A549 (cell line): ENCODE results near the gene CACNG5. TPM values are rescaled to one million over a fixed set of nuclear protein-coding genes. Genes with fewer than 3 reads are reported as not detected.

ENCODE experiments used
- ATAC-seq, 2 experiments: fragments of 200-7000 bp in 1 of 2; fragments of >200 bp in 1 of 2; cut with Nextera tagmentation in 1 of 2; cut with Tn5 transposase in 1 of 2; 3 replicates each; pipeline versions ENCODE4 v1.8.0 to v1.9.1; 2018 to 2020; ENCODE audit warnings: mild to moderate bottlenecking in 1 of 2, moderate library complexity in 1 of 2
- CTCF ChIA-PET: fragments of 300-600 bp; sonication (Branson Sonifier 250); formaldehyde crosslinking; extraction: SDS; loops from one replicate; lab custom pipeline; 2021; ENCODE audit warnings: antibody characterized with exemption, inconsistent platforms; lab: Yijun Ruan, JAX
- POLR2A ChIA-PET: fragments of 350-600 bp; formaldehyde crosslinking; extraction: SDS; loops from one replicate; lab custom pipeline; 2021; ENCODE audit warnings: antibody characterized with exemption, inconsistent platforms; lab: Yijun Ruan, JAX
- DNase-seq, 2 experiments: peaks; one replicate each; pipeline versions ENCODE4 v3.0.0 to v3.0.0-alpha.2; 2011 to 2016; ENCODE audit warnings: low read depth in 1 of 2, low spot score in 1 of 2
- FAIRE-seq: peaks from 2 replicates; lab custom pipeline; 2011; peaks lifted over from hg19 to GRCh38; lab: Jason Lieb, UNC
- H3K27ac ChIP-seq, 2 experiments: fragments of >200 bp; sonication (Bioruptor Twin); formaldehyde crosslinking; 3 replicates each; pipeline ENCODE4 v1.5.1; 2016 to 2017
- H3K4me1 ChIP-seq: fragments of >200 bp; sonication (Bioruptor Twin); formaldehyde crosslinking; 3 replicates; pipeline ENCODE4 v1.6.1; 2016
- H3K4me2 ChIP-seq: fragments of >200 bp; sonication (Bioruptor Twin); formaldehyde crosslinking; 3 replicates; pipeline ENCODE4 v1.6.1; 2016
- H3K4me3 ChIP-seq: fragments of >200 bp; sonication (Bioruptor Twin); formaldehyde crosslinking; 3 replicates; pipeline ENCODE4 v1.5.1; 2016
- H3K9me3 ChIP-seq: fragments of >200 bp; sonication (Bioruptor Twin); formaldehyde crosslinking; 3 replicates; pipeline ENCODE4 v1.6.1; 2016
- CEBPB ChIP-seq, 2 experiments: fragments of >200 bp in 1 of 2; sonication (Bioruptor Twin) in 1 of 2; formaldehyde crosslinking in 1 of 2; IDR thresholded peaks; 2 replicates each; pipeline ENCODE4 v1.6.1; 2012 to 2016
- CHD2 ChIP-seq: fragments of 150-350 bp; IDR thresholded peaks from 2 replicates; pipeline ENCODE4 v1.6.1; 2014; ENCODE audit warnings: low read length; ENCODE audit not compliant: partially characterized antibody
- CHD4 ChIP-seq: fragments of 200-600 bp; sonication (generic); IDR thresholded peaks from 2 replicates; pipeline ENCODE4 v1.6.1; 2016; ENCODE audit warnings: antibody characterized with exemption, mild to moderate bottlenecking, borderline replicate concordance
- EHF ChIP-seq: fragments of 250-450 bp; sonication (Bioruptor Pico); IDR thresholded peaks from 2 replicates; pipeline ENCODE4 v1.5.0; 2020; ENCODE audit warnings: mild to moderate bottlenecking
- HDAC2 ChIP-seq: fragments of 200-600 bp; sonication (generic); IDR thresholded peaks from 2 replicates; pipeline ENCODE4 v1.6.1; 2016
- HEYL ChIP-seq: fragments of 250-450 bp; sonication (Bioruptor Pico); IDR thresholded peaks from 2 replicates; pipeline ENCODE4 v1.8.0; 2021; ENCODE audit warnings: mild to moderate bottlenecking, moderate library complexity
- HOXB13 ChIP-seq: fragments of 250-450 bp; sonication (Bioruptor Pico); IDR thresholded peaks from 2 replicates; pipeline ENCODE4 v1.5.0; 2020; ENCODE audit warnings: low read depth, mild to moderate bottlenecking, moderate library complexity
- JUN ChIP-seq, 2 experiments: fragments of >200 bp; sonication (Bioruptor Twin); formaldehyde crosslinking; IDR thresholded peaks; 2 replicates in 1 of 2; 3 replicates in 1 of 2; pipeline ENCODE4 v1.6.1; 2016 to 2017
- JUNB ChIP-seq: fragments of >200 bp; sonication (Bioruptor Twin); formaldehyde crosslinking; IDR thresholded peaks from 2 replicates; pipeline ENCODE4 v1.6.1; 2016
- KDM5A ChIP-seq: fragments of 200-600 bp; sonication (generic); IDR thresholded peaks from 2 replicates; pipeline ENCODE4 v1.6.1; 2016; ENCODE audit warnings: antibody characterized with exemption, mild to moderate bottlenecking
- MAFK ChIP-seq: fragments of 450-650 bp; IDR thresholded peaks from 2 replicates; pipeline ENCODE4 v1.6.1; 2014; ENCODE audit not compliant: partially characterized antibody
- MAZ ChIP-seq: fragments of 150-350 bp; IDR thresholded peaks from 2 replicates; pipeline ENCODE4 v1.6.1; 2014; ENCODE audit warnings: antibody characterized with exemption, low read depth, low read length, borderline replicate concordance
- MYC ChIP-seq: IDR thresholded peaks from 2 replicates; pipeline ENCODE4 v1.6.1; 2012; ENCODE audit warnings: mild to moderate bottlenecking, inconsistent platforms, low read length, improper control_type of control experiment, borderline replicate concordance
- NR3C1 ChIP-seq: fragments of >200 bp; sonication (Bioruptor Twin); formaldehyde crosslinking; IDR thresholded peaks from 3 replicates; pipeline ENCODE4 v1.6.1; 2017
- PHF8 ChIP-seq: fragments of 200-600 bp; sonication (generic); IDR thresholded peaks from 2 replicates; pipeline ENCODE4 v1.6.1; 2016; ENCODE audit warnings: low read depth, mild to moderate bottlenecking, antibody characterized with exemption, moderate library complexity, borderline replicate concordance
- POLR2A ChIP-seq: IDR thresholded peaks from 2 replicates; pipeline ENCODE4 v1.6.1; 2012; ENCODE audit warnings: mild to moderate bottlenecking, low read length
- RAD21 ChIP-seq, 2 experiments: fragments of >200 bp in 1 of 2; sonication (Bioruptor Twin) in 1 of 2; formaldehyde crosslinking in 1 of 2; IDR thresholded peaks in 1 of 2; conservative IDR thresholded peaks in 1 of 2; 2 replicates in 1 of 2; 3 replicates in 1 of 2; pipeline ENCODE4 v1.6.1; 2012 to 2018; ENCODE audit warnings: inconsistent platforms in 1 of 2
- RARB ChIP-seq: fragments of 250-450 bp; sonication (Bioruptor Pico); IDR thresholded peaks from 2 replicates; pipeline ENCODE4 v1.8.0; 2021; ENCODE audit warnings: mild to moderate bottlenecking, moderate library complexity
- RCOR1 ChIP-seq: fragments of 150-350 bp; IDR thresholded peaks from 2 replicates; pipeline ENCODE4 v1.6.1; 2014; ENCODE audit warnings: antibody characterized with exemption, low read length, low read depth
- RFX5 ChIP-seq: fragments of 450-650 bp; IDR thresholded peaks from 2 replicates; pipeline ENCODE4 v1.7.1; 2014; ENCODE audit warnings: antibody characterized with exemption, mild to moderate bottlenecking, moderate library complexity
- SMC3 ChIP-seq: fragments of >200 bp; sonication (Bioruptor Twin); formaldehyde crosslinking; IDR thresholded peaks from 3 replicates; pipeline ENCODE4 v1.6.1; 2018; ENCODE audit warnings: inconsistent platforms
- SREBF2 ChIP-seq: fragments of 450-650 bp; IDR thresholded peaks from 2 replicates; pipeline ENCODE4 v1.6.1; 2014; ENCODE audit warnings: mild to moderate bottlenecking, moderate library complexity
- TP53 ChIP-seq: fragments of 250-450 bp; sonication (Bioruptor Pico); IDR thresholded peaks from 2 replicates; pipeline ENCODE4 v1.5.0; 2021; ENCODE audit warnings: mild to moderate bottlenecking, moderate library complexity
- ZC3H11A ChIP-seq: fragments of 450-650 bp; IDR thresholded peaks from 2 replicates; pipeline ENCODE4 v1.6.1; 2014; ENCODE audit warnings: antibody characterized with exemption, mild to moderate bottlenecking
- ZFP36 ChIP-seq: fragments of 450-650 bp; IDR thresholded peaks from 2 replicates; pipeline ENCODE4 v1.6.1; 2014; ENCODE audit warnings: borderline replicate concordance; ENCODE audit not compliant: partially characterized antibody
- ZNF302 ChIP-seq: fragments of 250-450 bp; sonication (Bioruptor Pico); IDR thresholded peaks from 2 replicates; pipeline ENCODE4 v1.9.0; 2021; ENCODE audit warnings: inconsistent platforms, mild to moderate bottlenecking, moderate library complexity
- ZSCAN20 ChIP-seq: fragments of 250-450 bp; sonication (Bioruptor Pico); IDR thresholded peaks from 2 replicates; pipeline ENCODE4 v1.8.0; 2022; ENCODE audit warnings: mild to moderate bottlenecking, moderate library complexity
- WGBS: methylation state at CpG from one replicate; pipeline ENCODE4 v1.1.6; 2017; ENCODE audit errors: missing lambda C conversion rate; 5-methylcytosine and 5-hydroxymethylcytosine counted together
- polyA plus RNA-seq, 4 experiments: library from polyadenylated mRNA; depleted of rRNA in 3 of 4; stranded (reverse); fragments of >200 nt; fragmentation: RNase III in 1 of 4; extraction: RNeasy Plus Mini Kit Qiagen cat#74134 plus additional on column Dnase treatment in 1 of 4; gene quantifications; 2 replicates in 3 of 4; 3 replicates in 1 of 4; pipeline ENCODE4 v1.2.3, GENCODE V29; 2011 to 2017
- TF ChIP-seq, protein P1 (sequence below): IDR thresholded peaks from 2 replicates; pipeline ENCODE4 v1.6.1; 2012
- TF ChIP-seq, protein P2 (sequence below): fragments of 450-650 bp; IDR thresholded peaks from 2 replicates; pipeline ENCODE4 v1.6.1; 2014; ENCODE audit warnings: antibody characterized with exemption
- TF ChIP-seq, protein P3 (sequence below): fragments of >200 bp; sonication (Bioruptor Twin); formaldehyde crosslinking; IDR thresholded peaks from 3 replicates; pipeline ENCODE4 v1.5.1; 2016
- TF ChIP-seq, protein P4 (sequence below): IDR thresholded peaks from 2 replicates; pipeline ENCODE4 v1.6.1; 2012; ENCODE audit warnings: low read depth, borderline replicate concordance

The CACNG5 gene
- polyA plus RNA-seq, 2 of the 4 experiments (the other 2 are of a cell fraction) = 0.09 TPM; not detected in 1

DNA sequence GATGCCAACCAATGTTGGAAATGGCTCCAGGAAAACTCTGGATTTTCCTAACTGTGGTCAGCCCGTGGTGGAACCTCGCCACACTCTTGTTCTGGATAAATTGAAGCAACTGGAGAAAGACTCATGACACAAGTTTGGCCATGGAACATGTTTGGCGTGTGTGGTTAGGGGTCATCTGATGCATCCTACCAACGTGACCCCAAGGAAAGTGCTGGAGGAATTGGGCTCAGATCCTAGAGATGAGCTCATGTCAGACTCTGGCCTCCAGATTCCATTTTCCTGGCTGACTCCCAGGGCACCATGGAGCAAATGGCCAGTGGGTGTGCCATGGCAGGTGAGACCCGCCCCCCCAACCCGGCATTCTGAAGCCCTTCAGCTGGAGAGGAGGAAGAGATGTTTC, 58.5 kb downstream of the CACNG5 start:
- no peaks in the 10 kb centered on the region for H3K4me1 ChIP-seq
- 30% methylated on average over 6 of the region's 6 CpGs for WGBS
- no peak overlapping the region for H3K4me3 ChIP-seq
- FAIRE-seq = no peak
- CTCF ChIA-PET = interaction anchor here (0.8 kb wide), 1 partner anchor 13 kb away, joined by 3 read pairs; no protein-coding TSS in a partner anchor
- DNase-seq = no peak
- H3K4me2 ChIP-seq = no peak overlapping the region
- ATAC-seq = no peak
- TF ChIP-seq MAFK = no peak
- no peak for TF ChIP-seq HEYL (CRISPR knock-in tag)
- no peak for TF ChIP-seq JUNB
- no peak for TF ChIP-seq CEBPB (IDR thresholded peaks at IDR 0.05)
- POLR2A ChIA-PET = no interaction called here
- no peak overlapping the region for H3K27ac ChIP-seq
- H3K9me3 ChIP-seq = no peaks in the 10 kb centered on the region

DNA sequence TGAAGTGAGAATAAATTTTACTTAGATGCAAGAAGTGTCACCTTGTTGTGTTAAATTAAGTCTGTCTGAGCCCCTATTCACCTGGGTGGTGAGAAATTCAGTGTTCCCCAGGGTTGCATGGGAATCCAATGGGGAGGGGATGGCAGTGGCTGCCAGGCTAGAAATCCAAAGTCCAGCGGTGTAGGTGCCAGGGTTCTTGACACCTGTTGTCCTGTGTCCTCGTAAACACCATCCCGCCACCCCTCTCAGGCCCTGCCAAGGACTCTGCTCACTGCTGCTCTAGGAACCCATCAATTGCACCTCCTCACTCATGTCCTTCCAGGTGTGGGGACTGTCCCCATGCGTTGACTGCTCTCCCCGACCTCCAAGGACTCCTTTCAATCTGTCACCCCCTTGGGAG, 58.9 kb downstream of the CACNG5 start:
- no peak overlapping the region for H3K27ac ChIP-seq
- ChIA-PET CTCF (no interaction called here), POLR2A (no interaction called here)
- no peak for DNase-seq
- FAIRE-seq = no peak
- H3K4me1 ChIP-seq = no peaks in the 10 kb centered on the region
- ATAC-seq = no peak
- 62% methylated on average over 5 of the region's 5 CpGs for WGBS
- TF ChIP-seq ZNF302 (CRISPR knock-in tag) = no peak
- TF ChIP-seq CHD2 = no peak
- TF ChIP-seq RFX5 = no peak
- TF ChIP-seq, protein P1, sequence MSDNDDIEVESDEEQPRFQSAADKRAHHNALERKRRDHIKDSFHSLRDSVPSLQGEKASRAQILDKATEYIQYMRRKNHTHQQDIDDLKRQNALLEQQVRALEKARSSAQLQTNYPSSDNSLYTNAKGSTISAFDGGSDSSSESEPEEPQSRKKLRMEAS = no peak
- TF ChIP-seq, protein P2, sequence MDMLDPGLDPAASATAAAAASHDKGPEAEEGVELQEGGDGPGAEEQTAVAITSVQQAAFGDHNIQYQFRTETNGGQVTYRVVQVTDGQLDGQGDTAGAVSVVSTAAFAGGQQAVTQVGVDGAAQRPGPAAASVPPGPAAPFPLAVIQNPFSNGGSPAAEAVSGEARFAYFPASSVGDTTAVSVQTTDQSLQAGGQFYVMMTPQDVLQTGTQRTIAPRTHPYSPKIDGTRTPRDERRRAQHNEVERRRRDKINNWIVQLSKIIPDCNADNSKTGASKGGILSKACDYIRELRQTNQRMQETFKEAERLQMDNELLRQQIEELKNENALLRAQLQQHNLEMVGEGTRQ = no peak
- TF ChIP-seq NR3C1 = no peak
- TF ChIP-seq KDM5A = no peak
- no peak for TF ChIP-seq JUN (IDR thresholded peaks at IDR 0.05)
- no peak for TF ChIP-seq EHF (CRISPR knock-in tag)
- no peak for TF ChIP-seq ZC3H11A
- no peak overlapping the region for H3K4me2 ChIP-seq
- H3K4me3 ChIP-seq = no peak overlapping the region
- no peaks in the 10 kb centered on the region for H3K9me3 ChIP-seq

DNA sequence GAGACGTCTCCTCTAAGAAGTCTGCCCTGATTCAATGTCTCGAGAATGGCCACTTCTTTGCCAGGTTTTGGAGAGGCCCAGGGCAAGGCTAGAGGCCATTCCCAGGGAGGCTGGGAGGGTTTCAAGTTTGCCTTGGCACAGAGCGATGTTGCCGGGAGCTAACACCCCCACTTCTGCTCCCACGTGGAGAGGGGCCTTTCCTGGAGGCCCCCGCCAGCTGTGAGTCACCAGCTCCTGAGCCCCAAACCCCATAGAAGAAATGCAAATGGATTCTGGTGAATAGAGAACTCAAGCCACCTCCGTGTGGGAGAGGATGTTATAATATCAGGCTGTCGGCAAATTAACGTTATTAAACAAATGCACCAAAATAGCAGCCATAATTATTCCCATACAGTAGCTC, 62.2 kb downstream of the CACNG5 start:
- ATAC-seq = no peak
- CTCF ChIA-PET = interaction anchor here (0.7 to 6.0 kb wide), 5 partner anchors 24 to 697 kb away, joined by 4 to 36 read pairs (median 5); no protein-coding TSS in a partner anchor

DNA sequence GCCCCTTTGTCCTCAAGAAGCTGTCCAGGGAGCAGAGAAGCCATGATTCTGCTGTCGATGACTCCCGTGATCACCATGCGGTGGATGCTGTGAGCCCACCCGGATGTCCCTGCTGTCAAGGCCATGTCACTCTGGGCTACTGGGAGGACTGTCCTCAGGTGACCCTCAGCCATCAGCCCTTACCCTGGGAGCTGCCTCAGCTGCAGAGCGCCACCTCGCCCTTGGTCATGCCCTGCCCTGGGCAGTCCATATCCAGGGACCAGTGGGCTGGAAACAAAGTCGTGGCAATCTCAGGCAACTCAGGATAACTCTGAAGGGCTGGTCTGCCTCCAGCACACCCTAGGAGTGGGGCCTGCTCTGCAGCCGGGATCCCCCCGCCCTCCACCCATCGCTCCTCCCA, 63.6 kb downstream of the CACNG5 start:
- POLR2A ChIA-PET = no interaction called here
- CTCF ChIA-PET = interaction anchor here (0.8 to 6.0 kb wide), 7 partner anchors 10 to 184 kb away, joined by 3 to 36 read pairs (median 4); no protein-coding TSS in a partner anchor
- Histone ChIP-seq H3K27ac (no peak overlapping the region), H3K4me3 (no peak overlapping the region), H3K9me3 (no peaks in the 10 kb centered on the region), H3K4me1 (peaks cover under 1% of the 10 kb centered on the region; the same call in 2 of the 3 replicates), H3K4me2 (no peak overlapping the region)
- FAIRE-seq = no peak
- DNase-seq = no peak
- no peak; a peak in 1 of 6 replicates for ATAC-seq
- WGBS = 80% methylated on average over 9 of the region's 10 CpGs
- TF ChIP-seq CHD4 (no peak), PHF8 (no peak), HEYL (CRISPR knock-in tag) (no peak), SMC3 (no peak), SREBF2 (no peak), TP53 (CRISPR knock-in tag) (no peak), RARB (CRISPR knock-in tag) (no peak), MYC (no peak), HOXB13 (no peak), RAD21 (conservative IDR thresholded peaks at IDR 0.05 in 1 of 2, IDR thresholded peaks at IDR 0.05 in 1 of 2) (no peak)
- TF ChIP-seq, protein P3, sequence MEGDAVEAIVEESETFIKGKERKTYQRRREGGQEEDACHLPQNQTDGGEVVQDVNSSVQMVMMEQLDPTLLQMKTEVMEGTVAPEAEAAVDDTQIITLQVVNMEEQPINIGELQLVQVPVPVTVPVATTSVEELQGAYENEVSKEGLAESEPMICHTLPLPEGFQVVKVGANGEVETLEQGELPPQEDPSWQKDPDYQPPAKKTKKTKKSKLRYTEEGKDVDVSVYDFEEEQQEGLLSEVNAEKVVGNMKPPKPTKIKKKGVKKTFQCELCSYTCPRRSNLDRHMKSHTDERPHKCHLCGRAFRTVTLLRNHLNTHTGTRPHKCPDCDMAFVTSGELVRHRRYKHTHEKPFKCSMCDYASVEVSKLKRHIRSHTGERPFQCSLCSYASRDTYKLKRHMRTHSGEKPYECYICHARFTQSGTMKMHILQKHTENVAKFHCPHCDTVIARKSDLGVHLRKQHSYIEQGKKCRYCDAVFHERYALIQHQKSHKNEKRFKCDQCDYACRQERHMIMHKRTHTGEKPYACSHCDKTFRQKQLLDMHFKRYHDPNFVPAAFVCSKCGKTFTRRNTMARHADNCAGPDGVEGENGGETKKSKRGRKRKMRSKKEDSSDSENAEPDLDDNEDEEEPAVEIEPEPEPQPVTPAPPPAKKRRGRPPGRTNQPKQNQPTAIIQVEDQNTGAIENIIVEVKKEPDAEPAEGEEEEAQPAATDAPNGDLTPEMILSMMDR = no peak
- TF ChIP-seq, protein P2 = no peak

More for the DNA sequence above, 62.2 kb downstream of the CACNG5 start:
- WGBS = 72% methylated on average over 9 of the region's 9 CpGs
- Histone ChIP-seq H3K27ac (no peak overlapping the region), H3K4me3 (no peak overlapping the region), H3K4me2 (no peak overlapping the region), H3K4me1 (no peaks in the 10 kb centered on the region), H3K9me3 (no peaks in the 10 kb centered on the region)
- POLR2A ChIA-PET = no interaction called here
- FAIRE-seq (no peak), DNase-seq (no peak)
- TF ChIP-seq, protein P4, sequence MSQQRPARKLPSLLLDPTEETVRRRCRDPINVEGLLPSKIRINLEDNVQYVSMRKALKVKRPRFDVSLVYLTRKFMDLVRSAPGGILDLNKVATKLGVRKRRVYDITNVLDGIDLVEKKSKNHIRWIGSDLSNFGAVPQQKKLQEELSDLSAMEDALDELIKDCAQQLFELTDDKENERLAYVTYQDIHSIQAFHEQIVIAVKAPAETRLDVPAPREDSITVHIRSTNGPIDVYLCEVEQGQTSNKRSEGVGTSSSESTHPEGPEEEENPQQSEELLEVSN = no peak
- TF ChIP-seq ZNF302 (CRISPR knock-in tag) (no peak), HDAC2 (no peak), ZFP36 (no peak), HOXB13 (no peak), RCOR1 (no peak), HEYL (CRISPR knock-in tag) (no peak), POLR2A (no peak), MAZ (no peak), PHF8 (no peak), TP53 (CRISPR knock-in tag) (no peak), CHD2 (no peak), ZSCAN20 (CRISPR knock-in tag) (no peak)
